GM18505 (cell line): Measurements from ENCODE around the gene MAPK7.

Experiments
- ATAC-seq: cut with Tn5 transposase; IDR thresholded peaks from one replicate; pipeline ENCODE4 v1.9.1; 2021; ENCODE audit not compliant: unreplicated experiment
- POLR2A ChIP-seq: IDR thresholded peaks from 4 replicates; pipeline ENCODE4 v1.6.1; 2011; ENCODE audit warnings: borderline replicate concordance; ENCODE audit not compliant: insufficient read depth, insufficient read length; ENCODE audit errors: extremely low read depth

MAPK7 gene

GRCh38 chr17:19383681-19384470 lies 5.6 kb downstream of the MAPK7 start:
- no peak for TF ChIP-seq POLR2A
- ATAC-seq = no peak

- ATAC-seq = no peak
- no peak for TF ChIP-seq POLR2A
These were observed 6.6 kb downstream of the MAPK7 start for GRCh38 chr17:19384723-19385391.

GRCh38 chr17:19385521-19385983 lies 7.3 kb downstream of the MAPK7 start:
- TF ChIP-seq POLR2A = no peak
- ATAC-seq = no peak

DNA sequence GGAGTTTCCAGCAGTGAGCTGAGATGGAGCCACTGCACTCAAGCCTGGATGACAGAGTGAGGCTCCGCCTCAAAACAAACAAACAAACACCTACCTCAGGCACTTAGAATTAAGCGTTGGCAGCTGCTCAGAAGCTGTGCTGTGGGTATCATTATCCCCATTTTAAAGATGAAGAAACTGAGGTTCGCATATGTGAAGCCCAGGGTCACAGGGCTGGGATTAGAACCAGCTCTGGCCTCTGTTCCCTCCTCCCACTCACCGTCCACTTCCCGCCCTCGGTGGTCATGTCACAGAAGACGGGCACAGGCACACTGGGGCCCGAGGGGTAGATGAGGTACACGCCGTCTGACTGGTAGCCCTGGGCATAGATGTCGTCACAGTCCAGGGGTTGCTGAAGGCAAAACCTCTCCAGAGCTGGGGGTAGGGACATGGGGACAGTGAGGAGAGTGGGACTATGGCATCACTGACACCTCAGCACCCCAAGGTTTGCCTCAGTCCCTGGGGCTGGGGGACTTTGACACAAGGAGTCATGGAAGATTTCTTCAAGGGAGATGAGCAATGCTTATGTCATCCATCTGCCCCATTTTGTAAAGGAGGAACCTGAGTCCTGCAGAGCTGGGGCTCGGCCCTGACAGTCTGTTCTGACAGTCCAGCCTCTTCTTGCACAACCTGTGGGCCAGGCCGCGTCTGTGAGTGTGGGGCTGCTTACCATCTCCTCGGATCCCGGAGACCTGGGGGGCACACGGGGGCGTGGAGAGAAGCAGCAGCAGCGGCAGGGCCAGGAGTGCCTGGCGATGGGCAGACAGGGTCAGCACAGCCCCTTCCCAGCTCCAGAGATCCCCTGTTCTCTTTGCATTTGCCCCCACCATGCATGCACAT lies 8.0 kb downstream of the MAPK7 start:
- ATAC-seq = no peak

DNA sequence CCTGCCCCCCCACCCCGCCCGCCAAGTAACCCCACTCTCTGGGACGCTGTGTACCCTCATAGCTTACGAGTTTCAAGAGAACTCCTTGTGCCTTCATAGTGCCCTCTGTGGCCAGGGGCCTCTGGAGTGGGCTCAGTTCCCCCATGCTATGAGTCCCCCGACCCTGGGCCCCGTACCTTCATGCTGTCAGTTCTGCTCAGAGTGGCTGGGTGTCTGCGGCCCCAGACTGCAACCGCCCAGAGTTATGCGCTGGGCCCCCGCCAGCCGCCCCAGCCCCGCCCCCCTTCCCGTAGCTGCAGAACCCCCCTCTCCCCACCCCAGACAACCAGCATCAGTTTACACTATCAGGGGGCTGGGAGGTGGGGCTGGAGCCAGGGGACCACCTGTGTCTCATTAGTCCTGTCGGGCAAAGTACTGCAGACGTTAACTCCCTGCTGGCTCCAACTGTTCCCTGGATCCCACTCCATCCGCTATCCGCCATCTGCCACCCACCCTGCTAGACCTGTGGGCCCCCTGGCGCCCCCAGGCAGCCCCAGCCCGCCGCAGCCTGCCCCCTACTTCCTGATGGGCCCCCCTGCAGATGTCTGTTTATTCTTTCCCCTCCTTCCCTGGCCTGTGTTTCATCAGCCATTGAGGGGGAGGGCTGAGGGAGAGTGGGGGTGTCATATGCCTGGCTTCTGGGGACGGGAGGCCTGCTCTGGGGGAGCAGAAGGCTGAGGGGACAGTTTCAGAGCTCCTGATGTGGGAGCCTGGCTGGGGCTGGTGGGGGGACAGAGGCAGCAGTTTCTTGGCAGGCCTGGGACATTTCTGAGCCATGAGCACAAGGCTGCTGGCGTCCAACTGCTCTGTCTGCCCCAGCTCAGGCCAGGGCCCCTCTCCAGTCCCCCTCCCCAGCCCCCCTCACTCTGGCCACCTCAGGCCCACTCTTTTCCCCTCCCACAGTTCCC lies 8.9 kb downstream of the MAPK7 start, which contains the start of gene MFAP4:
MFAP4 (minus strand) TSS at position 217 of the 947 bp plus-strand sequence; CDS start at position 182, 35 bp downstream.
- no peak for TF ChIP-seq POLR2A
- ATAC-seq = no peak

More for the DNA sequence above, 8.0 kb downstream of the MAPK7 start:
- TF ChIP-seq POLR2A = no peak

DNA sequence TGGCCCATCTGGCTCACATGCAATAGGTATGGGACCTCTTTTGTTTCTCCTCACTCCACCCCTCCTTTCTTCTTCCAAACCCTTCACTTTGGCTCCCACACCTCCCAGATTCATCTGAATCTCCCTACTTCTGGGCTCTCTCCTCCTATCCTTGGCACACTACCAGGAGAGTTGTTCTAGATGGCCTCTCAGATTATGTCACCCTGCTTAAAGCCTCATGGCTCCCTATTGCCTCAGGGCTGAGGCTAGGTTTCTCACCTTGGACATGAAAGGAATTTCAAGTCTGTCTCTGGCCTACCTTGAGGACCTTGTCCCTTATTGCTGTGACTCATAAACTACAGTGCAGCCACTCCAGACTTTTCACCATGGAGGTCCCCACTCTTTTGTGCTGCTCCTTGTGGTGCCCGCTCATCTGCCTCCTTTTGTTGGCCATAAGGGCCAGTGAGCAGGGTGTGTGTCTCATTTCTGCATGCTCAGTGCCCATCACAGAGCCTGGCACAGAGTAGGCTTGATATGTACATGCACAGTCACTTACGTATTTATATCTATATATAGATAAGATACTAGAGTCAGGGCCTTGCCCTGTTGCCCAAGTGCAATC lies 9.7 kb downstream of the MAPK7 start:
- no peak for ATAC-seq
- no peak for TF ChIP-seq POLR2A

DNA sequence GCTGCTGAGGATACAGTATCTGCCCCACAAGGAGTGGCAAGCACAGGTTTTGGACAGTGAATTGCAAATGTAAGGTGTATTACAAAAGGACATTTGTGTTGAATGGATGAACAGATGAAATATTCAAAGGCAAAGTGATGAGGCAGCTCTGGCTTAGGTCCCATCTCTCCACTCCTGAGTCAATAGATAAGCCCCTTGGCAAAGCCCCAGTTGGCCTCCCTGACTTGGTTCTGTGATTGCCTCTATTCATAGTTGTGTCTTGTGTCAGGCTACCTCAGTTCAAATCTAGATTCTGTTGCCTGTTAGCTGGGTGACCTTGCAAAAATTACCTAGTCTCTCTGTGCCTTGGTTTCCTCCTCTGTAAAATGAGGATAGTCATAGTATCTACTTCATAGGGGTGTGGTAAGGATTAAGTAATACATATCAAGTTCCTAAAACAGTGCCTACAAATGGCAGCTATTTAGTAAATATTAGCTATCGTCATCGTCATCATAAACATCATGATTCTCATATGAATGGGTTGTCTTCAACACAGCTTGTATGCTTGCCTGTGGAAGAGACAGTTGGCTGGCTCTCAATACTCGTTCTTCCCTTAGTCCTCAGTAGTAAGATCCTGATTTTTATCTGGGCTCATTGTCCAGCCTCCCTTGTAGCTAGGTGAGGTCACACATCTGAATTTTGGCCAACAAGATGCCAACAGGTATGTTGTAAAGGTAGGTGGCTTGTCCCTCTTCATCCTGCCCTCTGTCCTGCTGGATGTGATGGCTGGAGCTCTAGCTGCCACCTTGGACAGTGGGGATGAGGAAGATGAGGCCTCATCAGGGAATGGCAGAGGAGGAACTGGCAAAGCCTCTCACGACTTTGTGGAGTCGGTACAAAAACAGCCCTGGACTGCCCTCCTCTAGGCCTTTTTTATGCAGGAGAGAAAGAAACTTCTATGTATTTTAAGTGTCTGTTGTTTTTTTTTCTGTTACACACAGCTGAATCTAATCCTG lies 10.8 kb downstream of the MAPK7 start:
- no peak for ATAC-seq
- no peak for TF ChIP-seq POLR2A

DNA sequence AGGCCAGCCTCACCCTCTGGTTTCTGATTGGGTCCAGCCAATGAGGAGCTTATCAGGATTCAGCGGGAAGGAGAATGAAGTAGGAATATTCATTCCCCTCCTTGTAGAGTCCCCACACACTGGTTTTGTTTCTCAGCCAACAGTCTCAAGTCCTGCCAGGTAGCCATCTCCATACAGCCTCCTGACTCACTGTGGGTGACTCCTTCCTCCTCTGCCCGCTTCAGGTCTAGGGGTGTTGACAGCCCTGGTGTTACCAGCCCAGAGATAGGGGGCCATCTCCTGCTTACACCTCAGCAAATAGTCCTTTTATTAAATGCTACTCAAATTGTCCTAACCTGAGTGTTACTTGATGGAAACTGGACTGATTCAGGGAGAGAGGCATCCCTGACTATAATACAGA lies 12.7 kb downstream of the MAPK7 start:
- ATAC-seq = no peak
- TF ChIP-seq POLR2A = no peak

- no peak for ATAC-seq
- TF ChIP-seq POLR2A = no peak
These were observed 13.1 kb downstream of the MAPK7 start for GRCh38 chr17:19391432-19391831.

- TF ChIP-seq POLR2A = no peak
- no peak for ATAC-seq
These were observed 14.0 kb downstream of the MAPK7 start for GRCh38 chr17:19392303-19392702.

- no peak for TF ChIP-seq POLR2A
- no peak for ATAC-seq
These were observed 19.3 kb downstream of the MAPK7 start for GRCh38 chr17:19397556-19398041.
